Ishikawa (cell line): Measurements from ENCODE around the gene PRKN.

Experiments used
- CREB1 ChIP-seq: IDR thresholded peaks from 2 replicates; pipeline ENCODE4 v1.6.1; 2012; ENCODE audit warnings: low read depth
- EP300 ChIP-seq: IDR thresholded peaks from 2 replicates; pipeline ENCODE4 v1.6.1; 2012; ENCODE audit warnings: borderline replicate concordance
- FOXM1 ChIP-seq: IDR thresholded peaks from 2 replicates; pipeline ENCODE4 v1.6.1; 2012; ENCODE audit warnings: low read depth, borderline replicate concordance
- MAX ChIP-seq: IDR thresholded peaks from 2 replicates; pipeline ENCODE4 v1.6.1; 2012
- NFIC ChIP-seq: IDR thresholded peaks from 2 replicates; pipeline ENCODE4 v1.6.1; 2012
- RAD21 ChIP-seq: IDR thresholded peaks from 2 replicates; pipeline ENCODE4 v1.6.1; 2012; ENCODE audit warnings: low read depth
- REST ChIP-seq: IDR thresholded peaks from 2 replicates; pipeline ENCODE4 v1.6.1; 2012; ENCODE audit warnings: low read depth, mild to moderate bottlenecking
- TAF1 ChIP-seq: IDR thresholded peaks from 2 replicates; pipeline ENCODE4 v1.6.1; 2012; ENCODE audit warnings: low read depth, mild to moderate bottlenecking
- TCF12 ChIP-seq: IDR thresholded peaks from 2 replicates; pipeline ENCODE4 v1.6.1; 2012; ENCODE audit warnings: low read depth

GRCh38 chr6:162640756-162641155 is 86.8 kb downstream of the PRKN start:
- TF ChIP-seq REST (no peak), EP300 (no peak), NFIC (no peak), TAF1 (no peak), MAX (no peak), CREB1 (no peak), FOXM1 (no peak), TCF12 (no peak), RAD21 (no peak)
